Activated CD8-positive, alpha-beta memory T cell treated with anti-CD3 and anti-CD28 coated beads, Interleukin-2, amount 50 U/mL, for 24 hours (primary cell): ENCODE data around the gene FUT1.
A peak's percentile ranks its signal among the peaks of the same experiment; 100 is the strongest.
"Not testable (repeated sequence)": the region's sequence is repeated elsewhere in the genome, so short reads cannot be mapped to it uniquely, and the experiment has no call there.

ENCODE experiments used
- DNase-seq: peaks from one replicate; pipeline ENCODE4 v3.0.0-alpha.2; 2020; ENCODE audit errors: extremely low read depth

FUT1 gene

GRCh38 chr19:48718106-48718505 lies 34.3 kb downstream of the FUT1 start:
- DNase-seq, result not testable (repeated sequence)

- no peak for DNase-seq
Observed at GRCh38 chr19:48716562-48717291, 35.7 kb downstream of the FUT1 start.

GRCh38 chr19:48715681-48716171 lies 36.7 kb downstream of the FUT1 start:
- no peak for DNase-seq

GRCh38 chr19:48714759-48715675 lies 37.4 kb downstream of the FUT1 start:
- DNase-seq, result no peak

GRCh38 chr19:48713864-48714755 lies 38.3 kb downstream of the FUT1 start:
- DNase-seq, result peak; percentile 97

GRCh38 chr19:48713041-48713863 lies 39.2 kb downstream of the FUT1 start:
- DNase-seq, result no peak

GRCh38 chr19:48711106-48711662 lies 41.3 kb downstream of the FUT1 start:
- DNase-seq, result no peak

- DNase-seq, result no peak
Observed at GRCh38 chr19:48708471-48708870, 44.0 kb downstream of the FUT1 start.

GRCh38 chr19:48705431-48705830 lies 47.0 kb downstream of the FUT1 start:
- no peak for DNase-seq

GRCh38 chr19:48703316-48703715 lies 49.1 kb downstream of the FUT1 start:
- no peak for DNase-seq

- no peak for DNase-seq
Observed at GRCh38 chr19:48702701-48703100, 49.7 kb downstream of the FUT1 start.

GRCh38 chr19:48698046-48698445 lies 54.4 kb downstream of the FUT1 start:
- no peak for DNase-seq
